HepG2 (cell line): ENCODE measurements around the gene GRB7. TPM values are rescaled to one million over a fixed set of nuclear protein-coding genes. Genes with fewer than 3 reads are reported as not detected.

ENCODE experiments used
- ATF6 ChIP-seq: sonication (generic); formaldehyde crosslinking; conservative IDR thresholded peaks from 2 replicates; pipeline ENCODE4 v1.4.0; 2020; ENCODE audit warnings: missing genetic modification reagents
- FOXA1 ChIP-seq, 2 experiments: fragments of 450-650 bp in 1 of 2; sonication (generic) in 1 of 2; formaldehyde crosslinking in 1 of 2; IDR thresholded peaks; 2 replicates each; pipeline versions ENCODE4 v1.4.0 to v1.6.1; 2016 to 2020; ENCODE audit warnings: missing genetic modification reagents in 1 of 2
- HOXA5 ChIP-seq: sonication (generic); formaldehyde crosslinking; IDR thresholded peaks from 2 replicates; pipeline ENCODE4 v1.4.0; 2020; ENCODE audit warnings: missing genetic modification reagents
- NAIF1 ChIP-seq: sonication (generic); formaldehyde crosslinking; IDR thresholded peaks from 2 replicates; pipeline ENCODE4 v1.5.0; 2020; ENCODE audit warnings: mild to moderate bottlenecking, missing genetic modification reagents, borderline replicate concordance
- ZBTB33 ChIP-seq: sonication (generic); formaldehyde crosslinking; IDR thresholded peaks from 2 replicates; pipeline ENCODE4 v1.4.0; 2020; ENCODE audit warnings: missing genetic modification reagents
- ZNF407 ChIP-seq: sonication (generic); formaldehyde crosslinking; IDR thresholded peaks from one replicate; pipeline ENCODE4 v1.5.1; 2020; ENCODE audit warnings: mild to moderate bottlenecking, missing genetic modification reagents; ENCODE audit errors: not compliant biosample characterization
- polyA plus RNA-seq, 8 experiments: library from polyadenylated mRNA; depleted of rRNA in 3 of 8; stranded (reverse) in 7 of 8; unstranded in 1 of 8; fragments of >200 nt; fragmentation: Illumina TruSeq in 4 of 8; extraction: Trizol in 4 of 8; gene quantifications; 2 replicates each; pipeline versions ENCODE4 v1.2.1 to v1.2.3, GENCODE V29; 2011 to 2016; ENCODE audit warnings: low read depth in 4 of 8, missing spikeins in 1 of 8, mixed read lengths in 1 of 8; ENCODE audit not compliant: insufficient read depth in 1 of 8
- total RNA-seq, 5 experiments: library from RNA; depleted of rRNA; stranded (reverse); fragments of >200 nt; fragmentation: Illumina TruSeq; extraction: Trizol; gene quantifications; 2 replicates each; pipeline ENCODE4 v1.2.3, GENCODE V29; 2016; ENCODE audit warnings: low read depth in 1 of 5
- TF ChIP-seq, protein P1 (sequence below): sonication (generic); formaldehyde crosslinking; IDR thresholded peaks from 2 replicates; pipeline ENCODE4 v1.4.0; 2020; ENCODE audit warnings: missing genetic modification reagents
- TF ChIP-seq, protein P2 (sequence below): sonication (generic); formaldehyde crosslinking; IDR thresholded peaks from 2 replicates; pipeline ENCODE4 v1.4.0; 2020; ENCODE audit warnings: mild to moderate bottlenecking, missing genetic modification reagents
- TF ChIP-seq, protein P3 (sequence below): sonication (generic); formaldehyde crosslinking; IDR thresholded peaks from 2 replicates; pipeline ENCODE4 v1.4.0; 2020; ENCODE audit warnings: missing genetic modification reagents; ENCODE audit errors: not compliant biosample characterization
- TF ChIP-seq, protein P4 (sequence below): IDR thresholded peaks from 2 replicates; pipeline ENCODE4 v1.6.1; 2016; ENCODE audit warnings: mild to moderate bottlenecking, missing biosample characterization, missing genetic modification reagents

Gene GRB7
- total and polyA plus RNA-seq, 2 of the 13 experiments (the other 11 are each of a cell fraction or from before 2014, with no cell fraction given) = 60.2 to 77.7 TPM

- peak; percentile 48; the same call in 1 of the 2 replicates for TF ChIP-seq ZBTB33
- TF ChIP-seq, protein P1, sequence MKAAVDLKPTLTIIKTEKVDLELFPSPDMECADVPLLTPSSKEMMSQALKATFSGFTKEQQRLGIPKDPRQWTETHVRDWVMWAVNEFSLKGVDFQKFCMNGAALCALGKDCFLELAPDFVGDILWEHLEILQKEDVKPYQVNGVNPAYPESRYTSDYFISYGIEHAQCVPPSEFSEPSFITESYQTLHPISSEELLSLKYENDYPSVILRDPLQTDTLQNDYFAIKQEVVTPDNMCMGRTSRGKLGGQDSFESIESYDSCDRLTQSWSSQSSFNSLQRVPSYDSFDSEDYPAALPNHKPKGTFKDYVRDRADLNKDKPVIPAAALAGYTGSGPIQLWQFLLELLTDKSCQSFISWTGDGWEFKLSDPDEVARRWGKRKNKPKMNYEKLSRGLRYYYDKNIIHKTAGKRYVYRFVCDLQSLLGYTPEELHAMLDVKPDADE (CRISPR knock-in tag) = no peak
- TF ChIP-seq, protein P2, sequence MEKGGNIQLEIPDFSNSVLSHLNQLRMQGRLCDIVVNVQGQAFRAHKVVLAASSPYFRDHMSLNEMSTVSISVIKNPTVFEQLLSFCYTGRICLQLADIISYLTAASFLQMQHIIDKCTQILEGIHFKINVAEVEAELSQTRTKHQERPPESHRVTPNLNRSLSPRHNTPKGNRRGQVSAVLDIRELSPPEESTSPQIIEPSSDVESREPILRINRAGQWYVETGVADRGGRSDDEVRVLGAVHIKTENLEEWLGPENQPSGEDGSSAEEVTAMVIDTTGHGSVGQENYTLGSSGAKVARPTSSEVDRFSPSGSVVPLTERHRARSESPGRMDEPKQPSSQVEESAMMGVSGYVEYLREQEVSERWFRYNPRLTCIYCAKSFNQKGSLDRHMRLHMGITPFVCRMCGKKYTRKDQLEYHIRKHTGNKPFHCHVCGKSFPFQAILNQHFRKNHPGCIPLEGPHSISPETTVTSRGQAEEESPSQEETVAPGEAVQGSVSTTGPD (CRISPR knock-in tag) = no peak
- no peak for TF ChIP-seq FOXA1 (IDR thresholded peaks at IDR 0.05)
- peak; percentile 40 for TF ChIP-seq FOXA1 (CRISPR knock-in tag; IDR thresholded peaks at IDR 0.05)
- TF ChIP-seq, protein P3, sequence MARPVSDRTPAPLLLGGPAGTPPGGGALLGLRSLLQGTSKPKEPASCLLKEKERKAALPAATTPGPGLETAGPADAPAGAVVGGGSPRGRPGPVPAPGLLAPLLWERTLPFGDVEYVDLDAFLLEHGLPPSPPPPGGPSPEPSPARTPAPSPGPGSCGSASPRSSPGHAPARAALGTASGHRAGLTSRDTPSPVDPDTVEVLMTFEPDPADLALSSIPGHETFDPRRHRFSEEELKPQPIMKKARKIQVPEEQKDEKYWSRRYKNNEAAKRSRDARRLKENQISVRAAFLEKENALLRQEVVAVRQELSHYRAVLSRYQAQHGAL (CRISPR knock-in tag) = no peak
- TF ChIP-seq NAIF1 (CRISPR knock-in tag) = no peak
- TF ChIP-seq, protein P4, sequence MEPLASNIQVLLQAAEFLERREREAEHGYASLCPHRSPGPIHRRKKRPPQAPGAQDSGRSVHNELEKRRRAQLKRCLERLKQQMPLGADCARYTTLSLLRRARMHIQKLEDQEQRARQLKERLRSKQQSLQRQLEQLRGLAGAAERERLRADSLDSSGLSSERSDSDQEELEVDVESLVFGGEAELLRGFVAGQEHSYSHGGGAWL (CRISPR knock-in tag) = peak; percentile 93
- TF ChIP-seq HOXA5 (CRISPR knock-in tag) = peak; percentile 86; the same call in 1 of the 2 replicates
- peak; percentile 51; the same call in 1 of the 2 replicates for TF ChIP-seq ATF6 (CRISPR knock-in tag)
- TF ChIP-seq ZNF407 (CRISPR knock-in tag) = peak; percentile 81
These were observed 7.4 kb upstream of the GRB7 start, which contains the start of gene MIEN1 (continued) for GRCh38 chr17:39730095-39730921.
